Nucleus accumbens (tissue), 56 donors: ENCODE measurements around the gene CNN3.

Source experiments
- DNase-seq, 56 donors: peaks; one replicate each; lab custom pipeline; 2025; lab: John Stamatoyannopoulos, UW

CNN3 gene

DNA sequence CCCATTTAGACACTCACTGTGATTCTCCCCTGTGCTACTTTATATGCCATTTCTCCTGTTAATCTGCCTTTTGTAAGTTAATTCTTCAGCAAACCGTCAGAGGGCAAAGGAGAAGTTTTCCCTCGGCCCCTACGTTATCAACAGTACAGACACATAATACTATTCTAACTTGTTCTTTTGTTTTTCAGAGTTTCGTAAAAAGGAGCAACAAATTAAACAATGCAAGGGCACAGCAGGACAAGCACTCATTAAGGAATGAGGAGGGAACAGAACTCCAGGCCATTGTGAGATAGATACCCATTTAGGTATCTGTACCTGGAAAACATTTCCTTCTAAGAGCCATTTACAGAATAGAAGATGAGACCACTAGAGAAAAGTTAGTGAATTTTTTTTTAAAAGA is 32.3 kb downstream of the CNN3 start:
- no peak for DNase-seq

DNA sequence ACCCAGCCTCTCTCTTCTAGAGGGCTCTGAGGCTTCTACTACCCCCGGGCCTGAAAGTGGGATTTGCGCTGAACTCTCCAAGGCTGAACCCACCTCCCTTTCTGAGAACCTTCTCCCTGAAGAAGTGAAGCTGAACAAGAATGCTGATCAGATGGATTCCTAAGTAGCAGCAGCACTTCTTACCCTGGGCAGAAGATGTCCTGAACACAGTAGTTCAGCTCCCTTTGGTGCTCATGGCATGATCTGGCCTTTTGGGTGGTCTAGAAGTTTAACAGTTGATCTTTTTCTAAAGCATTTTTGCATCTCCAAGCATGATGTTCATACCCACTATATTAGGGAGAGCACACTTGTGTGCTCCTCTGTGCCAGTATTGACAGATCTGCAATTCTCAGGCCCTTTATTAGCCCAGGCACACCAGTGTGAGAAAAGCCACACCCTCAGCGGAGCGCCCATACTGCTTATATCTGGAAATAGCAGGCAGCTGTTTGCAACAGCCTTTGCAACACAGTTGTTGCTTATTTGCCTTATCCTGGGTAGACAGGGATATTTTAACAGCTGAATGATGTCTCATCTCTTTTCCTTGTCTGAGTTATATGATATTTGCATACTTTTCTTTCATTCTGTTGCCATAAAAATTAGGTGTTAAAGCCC is 34.2 kb downstream of the CNN3 start:
- DNase-seq: no peak

DNA sequence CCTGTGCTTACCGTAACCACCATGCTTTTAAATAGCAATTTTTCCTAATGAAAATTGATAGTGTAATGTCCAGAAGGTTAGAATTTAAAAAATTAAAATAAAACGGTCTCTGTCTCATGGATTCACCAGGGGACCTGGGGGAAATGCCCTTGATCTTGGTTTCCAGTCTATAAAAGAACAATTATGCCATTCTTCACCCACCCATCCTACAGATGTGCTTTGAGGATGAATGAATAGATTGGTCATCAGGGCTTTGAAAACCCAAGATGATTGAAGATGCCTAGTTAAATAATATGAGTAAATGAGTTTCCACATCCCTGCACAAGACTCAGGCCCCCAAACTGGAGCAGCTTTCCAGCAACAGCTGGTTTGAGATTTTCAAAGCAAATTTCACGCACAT is 38.7 kb downstream of the CNN3 start:
- DNase-seq: no peak

DNA sequence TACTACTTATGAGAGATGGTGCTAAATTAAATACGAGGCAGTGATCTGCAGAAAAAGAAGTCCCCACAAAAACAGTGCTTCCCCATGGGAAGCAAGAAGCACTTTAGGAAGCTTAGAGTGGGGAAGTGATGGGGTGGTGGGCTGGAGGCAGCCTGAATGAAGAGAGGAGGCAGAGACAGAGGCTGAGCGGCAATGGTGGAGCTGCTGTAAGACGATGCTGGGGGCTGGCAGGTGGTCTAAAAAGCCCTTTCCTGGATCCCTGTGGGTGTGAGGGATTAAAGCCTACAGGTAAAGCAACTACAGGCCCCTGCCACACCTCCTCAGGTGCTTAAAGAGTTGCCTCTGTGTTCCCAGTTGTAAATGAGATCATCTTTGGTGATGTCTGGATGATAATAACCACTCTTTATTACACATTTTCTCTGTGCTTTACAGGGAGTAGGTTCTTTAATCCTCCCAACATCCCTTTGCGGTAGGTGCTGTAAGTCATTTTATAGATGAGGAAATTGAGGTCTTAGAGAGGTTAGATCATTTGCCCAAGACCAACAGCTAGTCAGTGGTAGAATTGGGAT is 39.2 kb downstream of the CNN3 start:
- DNase-seq: no peak

DNA sequence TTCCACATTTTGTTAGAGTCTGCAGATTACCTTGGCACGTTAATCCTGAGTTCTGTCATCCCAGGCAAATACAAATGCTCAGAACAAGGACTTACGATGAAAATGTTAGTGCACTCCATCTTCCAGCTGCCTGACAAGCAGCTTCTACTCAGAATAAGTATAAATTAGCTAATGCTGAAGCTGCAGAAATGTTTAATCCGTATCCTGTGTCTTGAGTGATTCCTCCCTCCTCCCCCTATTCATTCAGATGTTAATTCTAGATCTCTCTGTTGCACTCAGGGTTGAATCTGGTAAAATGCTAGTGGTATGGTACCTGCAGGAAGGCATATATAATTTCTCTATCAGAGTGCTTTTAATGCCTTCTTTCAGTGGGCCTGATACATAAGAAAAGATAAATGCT is 39.8 kb downstream of the CNN3 start:
- DNase-seq: no peak

DNA sequence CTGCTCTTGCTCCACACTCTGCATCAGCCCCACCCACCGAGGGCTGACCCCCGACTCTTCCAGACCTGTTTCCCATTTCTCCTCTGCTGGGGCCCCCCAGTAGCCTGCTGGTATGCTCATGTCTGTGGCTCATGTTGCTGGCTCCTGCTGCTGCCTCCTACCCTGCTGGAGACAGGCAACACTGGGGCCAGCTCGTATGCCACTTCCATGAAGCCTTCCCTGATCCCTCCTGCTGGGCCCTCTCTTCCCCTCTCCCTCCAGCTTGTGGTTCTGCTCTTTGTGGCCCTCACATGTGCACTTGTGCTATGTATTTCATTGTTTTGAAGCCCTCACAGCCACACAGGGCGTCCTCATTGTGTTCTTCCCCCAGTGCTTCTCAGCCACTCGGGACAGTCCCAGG is 40.5 kb downstream of the CNN3 start:
- no peak for DNase-seq

DNA sequence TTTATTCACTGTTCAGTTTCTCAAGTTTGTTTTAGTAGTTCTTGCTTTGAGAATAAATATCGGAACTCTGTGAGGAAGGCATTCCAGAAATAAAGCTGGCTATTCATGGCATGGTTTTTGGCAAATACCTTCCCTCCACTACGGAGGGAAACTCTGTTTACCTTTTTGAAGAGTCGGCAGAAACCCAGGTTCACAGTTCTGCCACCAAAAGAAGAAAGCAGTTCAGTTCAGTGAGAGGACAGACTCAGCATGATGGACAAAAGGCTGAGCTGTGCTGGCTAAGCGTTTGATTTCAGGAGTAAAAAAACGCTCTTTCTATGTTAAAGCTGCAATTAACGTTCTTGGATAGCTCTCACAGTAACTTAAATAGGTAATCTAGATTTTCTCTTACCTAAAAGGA is 42.4 kb downstream of the CNN3 start:
- peak in 1 of 56 donors; percentile 18 for DNase-seq

DNA sequence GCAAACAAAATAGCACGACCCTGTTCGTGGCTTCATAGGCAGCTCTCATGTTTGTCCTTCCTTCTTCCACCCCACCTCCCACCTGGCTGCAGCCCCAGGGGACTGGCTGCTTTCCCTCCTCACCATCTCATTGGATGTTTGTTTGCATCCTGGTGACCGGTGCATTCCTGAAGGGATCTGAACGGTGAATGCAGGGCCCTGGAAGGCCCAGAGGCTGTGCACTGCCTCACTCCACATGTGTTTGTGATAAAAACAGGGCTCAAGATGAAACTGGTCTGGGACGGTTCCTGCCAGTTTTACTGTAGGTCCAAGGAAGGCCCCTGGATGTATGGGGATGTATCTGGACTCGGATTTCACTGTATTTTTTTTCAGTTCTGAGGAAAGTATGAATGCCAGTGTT is 42.8 kb downstream of the CNN3 start:
- DNase-seq: peak in 29 of 56 donors; percentile 5 to 55 (median 22)

DNA sequence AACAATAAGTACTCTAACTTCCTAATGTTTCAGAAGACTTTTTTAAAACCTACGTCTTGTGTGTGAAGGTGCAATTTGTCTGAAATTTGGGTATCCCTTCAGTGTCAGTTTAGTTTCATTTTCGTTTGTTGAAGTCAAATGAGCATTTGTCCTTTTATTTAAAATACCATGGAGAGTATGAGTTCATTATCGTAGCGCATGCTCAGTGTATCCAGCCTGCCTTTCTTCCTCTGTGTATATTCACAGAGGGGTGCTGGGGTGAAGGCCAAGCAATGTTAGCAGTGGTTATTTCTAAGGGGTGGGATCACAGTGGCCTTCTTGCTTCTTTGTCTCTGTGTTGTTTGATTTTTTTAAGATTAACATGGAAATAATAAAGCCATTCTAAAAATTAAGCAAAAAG is 43.2 kb downstream of the CNN3 start:
- DNase-seq: peak in 1 of 56 donors; percentile 23

DNA sequence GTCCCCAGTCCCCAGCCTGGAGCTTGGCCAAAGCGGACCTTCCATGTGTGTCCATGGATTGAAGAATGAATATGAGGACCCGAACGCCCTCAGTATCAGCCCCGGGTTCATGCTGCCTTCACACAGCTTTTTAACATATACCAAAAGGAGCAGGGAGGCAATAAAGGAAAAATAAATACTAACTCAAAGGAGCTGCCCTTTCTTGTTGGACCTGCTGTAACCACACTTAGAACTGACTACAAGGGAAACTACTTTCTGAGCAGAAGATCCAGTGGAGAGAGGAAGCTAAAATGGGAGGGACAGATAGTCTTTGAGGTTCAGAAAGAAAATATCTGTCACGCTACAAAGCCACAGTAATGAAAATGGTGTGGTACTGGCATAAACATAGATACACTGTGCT is 48.6 kb downstream of the CNN3 start:
- DNase-seq: no peak

DNA sequence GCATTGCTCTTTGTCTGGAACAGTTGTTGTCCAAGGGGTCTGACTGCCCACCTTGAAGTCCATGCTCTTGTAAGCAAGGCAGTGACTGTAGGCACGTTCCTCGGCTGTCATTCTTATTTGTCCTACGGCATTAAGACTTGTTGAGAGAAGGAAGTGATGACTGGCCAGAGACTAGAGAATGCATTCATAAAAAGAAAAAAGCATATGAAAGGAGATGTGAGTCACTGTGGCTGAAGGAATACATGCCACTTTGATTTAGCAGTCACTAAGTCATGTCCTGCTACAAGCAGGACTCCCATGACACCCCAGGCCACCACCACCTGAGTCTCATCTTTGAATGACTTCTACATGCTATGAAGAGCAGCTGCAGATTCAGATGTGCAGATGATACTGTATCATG is 50.5 kb downstream of the CNN3 start:
- no peak for DNase-seq

DNA sequence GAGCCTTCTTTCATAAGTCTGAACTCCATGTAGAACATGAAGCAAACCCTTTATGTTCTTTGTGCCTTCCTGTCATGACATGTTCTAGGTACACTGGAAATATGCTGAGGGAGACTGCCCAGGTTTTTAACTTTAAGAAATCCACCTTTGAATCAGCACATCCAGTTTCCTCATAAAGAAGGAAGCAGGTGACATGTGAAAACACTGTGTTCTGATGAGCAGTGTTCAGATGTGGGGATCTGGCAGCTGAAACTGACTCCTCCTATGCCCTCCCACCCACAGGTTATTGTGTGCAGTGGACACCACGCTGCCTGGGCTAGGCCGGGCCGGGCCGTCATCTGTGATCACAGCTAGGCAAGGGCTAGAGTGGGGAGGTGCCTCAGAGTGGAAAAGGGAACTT is 51.1 kb downstream of the CNN3 start:
- DNase-seq: no peak

DNA sequence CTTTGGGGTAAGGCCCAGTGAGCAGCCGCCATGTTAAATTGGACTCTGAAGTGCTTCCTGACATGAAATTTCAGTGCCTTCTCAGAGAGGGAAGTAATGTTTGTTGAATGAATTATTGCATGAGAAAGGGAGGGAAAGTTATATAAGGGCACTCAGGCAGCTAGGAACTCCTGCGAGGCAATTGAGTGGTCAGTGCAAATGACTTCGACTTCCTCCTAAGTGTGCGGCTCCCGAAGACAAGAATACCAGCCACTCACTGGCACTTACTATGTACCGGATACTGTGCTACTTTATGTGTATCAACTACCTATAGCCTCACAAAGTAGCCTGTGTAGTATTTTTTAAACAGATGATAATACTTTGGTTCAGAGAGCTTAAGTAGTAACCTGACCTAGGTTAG is 52.5 kb downstream of the CNN3 start:
- no peak for DNase-seq

DNA sequence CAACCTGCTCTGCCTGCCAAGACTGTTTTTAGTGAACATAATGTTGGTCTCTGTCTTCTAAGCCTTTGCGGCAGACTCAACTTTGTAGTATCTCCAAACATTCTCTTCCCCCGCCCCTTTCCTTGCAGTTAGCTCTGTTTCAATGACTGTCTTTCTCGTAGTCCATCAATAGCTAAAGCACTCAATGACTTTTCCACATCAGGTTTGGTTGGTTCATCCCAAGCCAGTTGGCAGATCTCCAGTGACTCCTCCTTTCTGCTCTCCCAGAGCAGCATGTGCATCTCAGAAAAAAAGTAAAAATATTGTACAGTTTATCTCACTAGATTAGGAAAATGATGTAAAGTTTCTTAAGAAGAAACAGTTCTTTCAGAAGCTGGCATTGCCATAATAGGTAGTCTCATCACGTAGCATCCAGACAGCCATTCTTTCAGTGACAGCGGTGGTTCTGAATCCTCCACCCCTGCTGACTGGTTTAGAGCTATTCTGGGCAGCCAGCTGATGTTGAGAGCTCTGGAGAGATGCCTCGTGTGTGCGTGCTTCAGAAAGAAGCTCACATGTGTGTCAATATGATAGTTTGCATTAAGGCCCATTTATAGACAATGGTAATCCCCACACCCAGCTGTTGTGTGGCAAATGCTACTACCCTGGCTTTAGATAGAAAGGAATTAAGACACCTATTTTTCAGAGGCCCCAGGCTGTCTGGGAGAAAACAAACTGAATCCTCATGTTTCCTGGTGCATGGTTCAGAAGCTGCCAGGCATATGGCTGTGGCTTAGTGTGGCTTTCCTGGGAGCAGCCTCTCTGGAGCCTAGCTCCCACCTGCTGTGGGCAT is 53.2 kb downstream of the CNN3 start:
- DNase-seq: peak in 53 of 56 donors; percentile 12 to 92 (median 64)

DNA sequence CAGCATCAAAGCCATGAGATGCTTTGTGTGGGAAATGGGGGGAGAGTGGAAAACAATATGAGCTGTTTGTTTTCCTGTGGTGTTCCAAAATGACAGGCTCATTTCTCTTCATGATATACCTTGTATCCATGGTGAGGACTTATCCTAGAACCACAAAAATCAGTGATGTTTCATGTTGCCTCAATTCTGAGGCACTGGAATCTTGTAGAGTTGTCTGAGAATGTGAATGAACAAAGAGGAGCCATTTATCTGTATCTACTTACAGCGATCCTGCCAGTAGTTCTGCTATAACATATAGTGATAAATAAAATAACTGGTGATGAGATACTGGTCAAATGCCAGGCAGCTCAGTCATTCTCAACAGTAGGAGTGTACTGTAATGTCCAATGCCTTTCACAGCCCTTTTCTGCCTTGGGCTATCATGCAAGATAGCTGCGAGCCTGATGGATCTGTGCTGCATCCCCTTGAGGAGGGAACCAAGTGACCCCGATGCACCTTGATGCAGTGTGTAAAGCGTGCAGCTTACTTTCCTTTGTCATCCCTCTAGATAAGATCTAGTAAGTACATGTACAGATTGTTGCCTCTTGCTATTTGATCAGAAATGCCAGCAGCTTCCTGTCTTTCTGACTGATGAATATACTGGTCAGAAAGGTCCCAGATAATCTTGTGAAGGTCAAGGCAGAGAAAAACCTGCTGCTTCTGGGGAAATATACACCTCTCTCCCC is 54.0 kb downstream of the CNN3 start:
- DNase-seq: no peak

DNA sequence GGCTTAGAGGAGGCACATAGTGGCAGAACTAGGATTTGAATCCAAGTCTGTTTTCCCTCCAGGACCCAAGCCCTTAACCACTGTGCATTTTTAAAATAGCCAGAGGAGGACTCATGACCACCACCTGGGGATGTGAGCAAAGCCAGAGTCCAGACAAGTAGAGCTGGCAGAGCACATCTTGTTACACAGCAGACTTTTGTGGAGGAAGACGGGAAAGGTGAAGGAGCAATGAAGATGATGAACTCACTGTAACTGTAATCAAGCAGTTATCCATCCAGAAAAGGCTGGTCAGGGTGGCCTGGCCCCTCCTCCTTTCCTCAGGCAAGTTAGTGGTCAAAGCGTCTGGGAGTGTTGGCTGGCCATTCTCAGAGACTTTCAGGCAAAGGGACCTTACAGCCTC is 55.9 kb downstream of the CNN3 start:
- no peak for DNase-seq

DNA sequence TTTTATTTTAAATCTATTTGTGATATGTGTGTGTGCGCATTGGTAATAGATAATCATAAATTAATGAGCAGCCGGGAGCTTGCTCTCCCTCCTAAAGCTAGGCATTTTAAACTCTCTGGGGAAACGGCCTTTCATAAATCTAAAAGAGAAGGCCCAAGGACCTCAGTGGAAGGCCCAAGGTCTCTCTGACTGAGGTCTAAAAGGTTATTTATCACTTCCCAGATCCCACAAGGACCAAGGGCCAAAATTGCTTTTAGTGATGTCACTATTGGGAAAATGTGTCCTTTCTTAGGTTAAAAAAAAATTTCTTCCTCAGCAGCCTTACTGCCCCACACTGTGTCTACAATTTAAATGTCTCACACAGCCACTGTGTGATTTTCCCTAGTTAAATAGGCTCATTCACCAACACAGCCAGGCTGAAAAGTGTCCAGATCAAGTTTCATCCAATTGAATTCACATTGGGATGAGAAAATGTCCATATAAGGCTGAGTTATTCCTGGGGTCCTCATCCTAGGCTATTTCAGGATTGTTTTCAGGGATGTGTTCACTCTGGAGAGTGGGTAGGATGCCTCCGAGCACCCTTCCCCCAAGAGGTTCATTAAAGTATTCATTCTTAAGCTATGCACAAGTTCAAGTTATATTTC is 60.6 kb downstream of the CNN3 start:
- DNase-seq: peak in 1 of 56 donors; percentile 4

DNA sequence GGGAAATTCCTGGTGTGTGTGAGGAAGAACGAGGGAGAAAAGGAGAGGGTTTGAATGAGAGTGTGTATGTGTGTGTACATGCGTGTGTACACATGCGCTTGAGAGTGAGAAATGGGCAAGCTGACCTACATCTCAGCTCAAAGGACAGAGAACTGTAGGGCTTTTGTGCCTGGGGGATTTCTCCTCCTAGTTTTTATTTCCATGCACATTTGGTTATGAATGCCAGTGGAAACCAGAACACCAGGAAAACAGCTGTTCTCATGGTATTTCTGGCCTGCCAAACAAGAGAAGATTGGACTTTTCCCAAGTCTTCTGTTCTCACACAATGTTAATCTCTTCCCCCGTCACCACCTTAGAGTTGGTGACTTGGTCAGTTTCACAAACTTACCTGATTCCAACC is 61.5 kb downstream of the CNN3 start:
- DNase-seq: peak in 4 of 56 donors; percentile 9 to 24 (median 16)

DNA sequence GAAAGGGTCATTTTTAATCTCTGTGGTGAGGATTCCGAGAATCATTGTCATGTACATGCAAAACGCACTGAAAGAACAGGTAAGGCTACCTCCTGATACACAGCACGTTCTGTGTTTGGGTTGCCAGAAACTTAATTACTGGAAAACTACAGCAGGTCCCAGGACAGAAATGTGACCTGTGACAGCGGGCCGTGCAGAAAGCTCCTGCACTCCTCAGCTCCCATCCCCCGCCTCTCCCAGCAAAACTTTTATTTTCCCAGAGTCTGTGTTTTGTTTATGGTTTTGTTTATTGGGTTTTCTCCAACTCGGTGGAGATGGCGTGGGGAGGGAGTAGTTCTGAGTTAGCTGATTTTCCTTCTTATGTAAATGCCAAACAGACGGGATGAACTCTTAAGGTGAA is 62.1 kb downstream of the CNN3 start:
- DNase-seq: no peak

DNA sequence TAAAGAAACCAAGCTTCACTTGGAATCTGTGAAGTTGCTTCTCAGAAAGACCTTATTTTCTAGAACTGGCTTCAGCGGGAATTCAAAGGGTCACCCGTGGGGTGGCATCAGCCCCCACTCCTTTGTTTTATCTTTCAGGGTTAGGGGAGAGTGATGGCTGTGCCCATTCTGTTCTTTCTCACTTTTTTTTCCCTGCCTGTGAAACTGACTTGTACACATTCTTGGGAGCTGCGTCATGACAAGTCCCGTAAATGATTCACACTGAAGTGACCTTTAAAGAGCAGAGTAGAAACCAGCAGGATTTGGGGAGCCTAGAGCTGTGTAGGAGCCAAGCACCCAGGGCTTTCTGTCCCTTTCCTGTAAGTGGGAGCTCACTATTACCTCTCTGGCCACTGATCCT is 63.0 kb downstream of the CNN3 start:
- peak in 23 of 56 donors; percentile 10 to 62 (median 24) for DNase-seq
